ENCODE measurements around the gene SMARCD3. TPM values are rescaled to one million over a fixed set of nuclear protein-coding genes. Genes with fewer than 3 reads are reported as not detected.

SMARCD3 gene
- total and polyA plus RNA-seq, 9 of the 15 experiments (the other 6 are each of a cell fraction or from before 2014, with no cell fraction given): 0.43 to 3.6 (median 2.6) TPM

DNA sequence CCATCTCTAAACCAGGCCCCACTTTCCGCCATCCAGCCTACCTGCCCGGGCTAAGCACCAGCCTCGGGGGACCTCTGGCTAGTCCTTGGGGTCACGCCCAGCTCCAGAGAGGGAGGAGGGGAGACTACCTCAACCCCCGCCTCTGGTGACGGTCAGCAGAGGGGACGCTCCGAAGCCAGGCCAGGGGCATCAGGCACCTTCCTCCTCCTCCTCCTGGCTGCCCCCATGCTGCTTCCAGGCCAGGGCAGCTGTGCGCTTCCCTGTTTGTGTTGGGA, 4.0 kb upstream of the SMARCD3 start (continued):
- TF ChIP-seq, protein P1, sequence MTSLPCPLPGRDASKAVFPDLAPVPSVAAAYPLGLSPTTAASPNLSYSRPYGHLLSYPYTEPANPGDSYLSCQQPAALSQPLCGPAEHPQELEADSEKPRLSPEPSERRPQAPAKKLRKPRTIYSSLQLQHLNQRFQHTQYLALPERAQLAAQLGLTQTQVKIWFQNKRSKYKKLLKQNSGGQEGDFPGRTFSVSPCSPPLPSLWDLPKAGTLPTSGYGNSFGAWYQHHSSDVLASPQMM (CRISPR knock-in tag; IDR thresholded peaks at IDR 0.05): no peak
- TF ChIP-seq XRCC4 (IDR thresholded peaks at IDR 0.05; ENCODE audit: extremely low read depth, insufficient read depth, insufficient read length) (no peak), ZBTB8A (IDR thresholded peaks at IDR 0.05; ENCODE audit: partially characterized antibody) (no peak), MLLT1 (IDR thresholded peaks at IDR 0.05) (no peak)

- Histone ChIP-seq H3K4me3 (peak overlapping the region; percentile 21), H4K20me1 (replicated peaks; ENCODE audit: control insufficient read depth, insufficient read depth, low read length) (peaks cover 29% of the 10 kb centered on the region), H3K27ac (ENCODE audit: extremely low read depth, low read depth, low read length) (no peak overlapping the region), H3K4me2 (ENCODE audit: insufficient read depth, low read length) (peak overlapping the region; percentile 22; the same call in 1 of the 2 replicates), H3K9me1 (ENCODE audit: control insufficient read depth, insufficient read depth, low read length) (no peaks in the 10 kb centered on the region), H3K27me3 (ENCODE audit: control insufficient read depth in 2 of 2, insufficient read depth in 2 of 2, low read length in 2 of 2) (peaks cover 51 to 71% of the 10 kb centered on the region in 2 experiments), H3K4me1 (replicated peaks in 1 of 2; ENCODE audit: control insufficient read depth in 2 of 2, insufficient read depth in 2 of 2, low read length in 2 of 2) (peaks cover 21 to 54% of the 10 kb centered on the region in 2 experiments; a peak in 4 of 5 replicates), H2AFZ (ENCODE audit: low read depth, low read length) (peak overlapping the region; percentile 71), H3K9me3 (replicated peaks; ENCODE audit: control insufficient read depth, insufficient read depth, low read depth, low read length) (no peaks in the 10 kb centered on the region), H3K36me3 (ENCODE audit: control insufficient read depth, insufficient read depth, low read length) (no peaks in the 10 kb centered on the region), H3K79me2 (ENCODE audit: control insufficient read depth, insufficient read depth, low read length) (no peaks in the 10 kb centered on the region), H3K9ac (ENCODE audit: insufficient read depth in 1 of 2, low read depth in 2 of 2, low read length in 2 of 2) (peak overlapping the region in 1 of 2 experiments; percentile 79; a peak in 2 of 4 replicates)
- intact Hi-C loops (cut with micrococcal nuclease): no loop called here
- 6% methylated on average over 50 of the region's 79 CpGs for WGBS (ENCODE audit: insufficient coverage, low coverage, missing lambda C conversion rate)
- peak; percentile 71 to 97 (median 92) for DNase-seq (ENCODE audit: extremely low read depth in 1 of 4, low spot score in 3 of 4)
- peak; percentile 64 for ATAC-seq
- ChIA-PET CTCF (ENCODE audit: low intra/inter-chr PET ratio) (no interaction called here), POLR2A (interaction anchor here (0.6 to 2.3 kb wide), 7 partner anchors 10 to 939 kb away, joined by 3 to 14 read pairs (median 4); no protein-coding TSS in a partner anchor)
- no TSS peak for BruUV-seq (replicated peaks)
- in situ Hi-C loops (cut with MboI): no loop called here
- no peak for FAIRE-seq
- TF ChIP-seq, protein P2, sequence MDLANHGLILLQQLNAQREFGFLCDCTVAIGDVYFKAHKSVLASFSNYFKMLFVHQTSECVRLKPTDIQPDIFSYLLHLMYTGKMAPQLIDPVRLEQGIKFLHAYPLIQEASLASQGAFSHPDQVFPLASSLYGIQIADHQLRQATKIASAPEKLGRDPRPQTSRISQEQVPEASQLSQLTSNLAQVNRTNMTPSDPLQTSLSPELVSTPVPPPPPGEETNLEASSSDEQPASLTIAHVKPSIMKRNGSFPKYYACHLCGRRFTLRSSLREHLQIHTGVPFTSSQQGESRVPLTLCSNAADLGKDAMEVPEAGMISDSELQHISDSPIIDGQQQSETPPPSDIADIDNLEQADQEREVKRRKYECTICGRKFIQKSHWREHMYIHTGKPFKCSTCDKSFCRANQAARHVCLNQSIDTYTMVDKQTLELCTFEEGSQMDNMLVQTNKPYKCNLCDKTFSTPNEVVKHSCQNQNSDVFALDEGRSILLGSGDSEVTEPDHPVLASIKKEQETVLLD (IDR thresholded peaks at IDR 0.05): peak; percentile 51; the same call in 1 of the 2 replicates
- TF ChIP-seq HMGN3 (IDR thresholded peaks at IDR 0.05; ENCODE audit: borderline replicate concordance, extremely low read depth, insufficient read length, low read depth, low read length) (peak; percentile 15), VEZF1 (CRISPR knock-in tag; IDR thresholded peaks at IDR 0.05) (peak; percentile 77), SMAD4 (CRISPR knock-in tag; conservative IDR thresholded peaks at IDR 0.05) (peak; percentile 90), ZNF766 (CRISPR knock-in tag; conservative IDR thresholded peaks at IDR 0.05) (no peak), RB1 (IDR thresholded peaks at IDR 0.05; ENCODE audit: low read depth) (peak; percentile 55), FIP1L1 (IDR thresholded peaks at IDR 0.05; ENCODE audit: low read depth, low read length, poor library complexity, severe bottlenecking) (peak; percentile 44), CCNT2 (IDR thresholded peaks at IDR 0.05; ENCODE audit: borderline replicate concordance, extremely low read depth, insufficient read length, low read depth, low read length) (peak; percentile 53)
These were observed 3.4 kb upstream of the SMARCD3 start for GRCh38 chr7:151251689-151252560.

Measured in K562 (cell line).